Measurements from ENCODE around the gene CLPSL1.
A peak's percentile ranks its signal among the peaks of the same experiment; 100 is the strongest.

CLPSL1 gene

GRCh38 chr6:35751594-35751993 is 29.2 kb upstream of the CLPSL1 start:
- H3K27ac Mint-ChIP-seq, result no peak overlapping the region
- no peak for DNase-seq
- peak; percentile 83 for ATAC-seq
- H3K4me1 Mint-ChIP-seq, result peaks cover 5% of the 10 kb centered on the region
- H3K4me3 Mint-ChIP-seq, result no peak overlapping the region
- peaks cover 6 to 7% of the 10 kb centered on the region in 2 donors for H3K9me3 Mint-ChIP-seq
- H3K27me3 Mint-ChIP-seq, result no peaks in the 10 kb centered on the region

- no peak for ATAC-seq
Observed at GRCh38 chr6:35752330-35752729, 28.5 kb upstream of the CLPSL1 start.

GRCh38 chr6:35754452-35755277 is 26.2 kb upstream of the CLPSL1 start:
- H3K27ac Mint-ChIP-seq, result no peak overlapping the region
- peaks cover 21% of the 10 kb centered on the region for H3K27me3 Mint-ChIP-seq
- no peaks in the 10 kb centered on the region for H3K9me3 Mint-ChIP-seq
- no peak for ATAC-seq
- H3K4me3 Mint-ChIP-seq, result no peak overlapping the region
- peaks cover 5% of the 10 kb centered on the region for H3K4me1 Mint-ChIP-seq
- no peak for DNase-seq

More at GRCh38 chr6:35752330-35752729, 28.5 kb upstream of the CLPSL1 start:
- DNase-seq, result no peak
- Mint-ChIP-seq H3K27me3 (peaks cover 4% of the 10 kb centered on the region), H3K4me1 (peaks cover 5% of the 10 kb centered on the region), H3K4me3 (no peak overlapping the region), H3K9me3 (peaks cover 6% of the 10 kb centered on the region in 2 donors), H3K27ac (no peak overlapping the region)

- ATAC-seq, result no peak
- peaks cover 28% of the 10 kb centered on the region for H3K27me3 Mint-ChIP-seq
Observed at GRCh38 chr6:35755278-35755924, 25.4 kb upstream of the CLPSL1 start.

GRCh38 chr6:35757456-35758123 is 23.2 kb upstream of the CLPSL1 start:
- no peak overlapping the region for H3K27ac Mint-ChIP-seq
- peaks cover 49% of the 10 kb centered on the region for H3K27me3 Mint-ChIP-seq
- no peak overlapping the region for H3K4me3 Mint-ChIP-seq
- ATAC-seq (no peak), DNase-seq (no peak)
- H3K9me3 Mint-ChIP-seq, result no peaks in the 10 kb centered on the region
- H3K4me1 Mint-ChIP-seq, result no peaks in the 10 kb centered on the region

More at GRCh38 chr6:35755278-35755924, 25.4 kb upstream of the CLPSL1 start:
- H3K9me3 Mint-ChIP-seq, result no peaks in the 10 kb centered on the region
- no peak overlapping the region for H3K4me3 Mint-ChIP-seq
- peaks cover 5% of the 10 kb centered on the region for H3K4me1 Mint-ChIP-seq
- H3K27ac Mint-ChIP-seq, result no peak overlapping the region
- no peak for DNase-seq

GRCh38 chr6:35759426-35759825 is 21.4 kb upstream of the CLPSL1 start:
- Mint-ChIP-seq H3K9me3 (no peaks in the 10 kb centered on the region), H3K4me1 (peaks cover 6% of the 10 kb centered on the region), H3K27ac (no peak overlapping the region), H3K4me3 (no peak overlapping the region), H3K27me3 (peaks cover 67% of the 10 kb centered on the region)
- ATAC-seq (no peak), DNase-seq (no peak)

- no peak overlapping the region for H3K4me3 Mint-ChIP-seq
- ATAC-seq (no peak), DNase-seq (no peak)
- no peaks in the 10 kb centered on the region for H3K9me3 Mint-ChIP-seq
- no peak overlapping the region for H3K27ac Mint-ChIP-seq
- peaks cover 6% of the 10 kb centered on the region for H3K4me1 Mint-ChIP-seq
- peaks cover 49% of the 10 kb centered on the region for H3K27me3 Mint-ChIP-seq
Observed at GRCh38 chr6:35765739-35766138, 15.1 kb upstream of the CLPSL1 start.

GRCh38 chr6:35769211-35769610 is 11.6 kb upstream of the CLPSL1 start:
- ATAC-seq, result no peak
- peaks cover 15% of the 10 kb centered on the region for H3K27me3 Mint-ChIP-seq
- H3K4me1 Mint-ChIP-seq, result peaks cover 2% of the 10 kb centered on the region
- DNase-seq, result no peak
- no peaks in the 10 kb centered on the region for H3K9me3 Mint-ChIP-seq
- no peak overlapping the region for H3K4me3 Mint-ChIP-seq
- H3K27ac Mint-ChIP-seq, result no peak overlapping the region

GRCh38 chr6:35771343-35771627 is 9.5 kb upstream of the CLPSL1 start:
- Mint-ChIP-seq H3K27me3 (peaks cover 18% of the 10 kb centered on the region), H3K4me3 (no peak overlapping the region), H3K27ac (no peak overlapping the region), H3K9me3 (no peaks in the 10 kb centered on the region), H3K4me1 (no peaks in the 10 kb centered on the region)
- ATAC-seq (no peak), DNase-seq (no peak)

- Mint-ChIP-seq H3K4me1 (peaks cover 9% of the 10 kb centered on the region), H3K9me3 (no peaks in the 10 kb centered on the region), H3K4me3 (no peak overlapping the region), H3K27me3 (peaks cover 43% of the 10 kb centered on the region), H3K27ac (no peak overlapping the region)
- no peak for ATAC-seq
- no peak for DNase-seq
Observed at GRCh38 chr6:35774116-35774794, 6.6 kb upstream of the CLPSL1 start.

GRCh38 chr6:35775031-35775430 is 5.8 kb upstream of the CLPSL1 start:
- Mint-ChIP-seq H3K27me3 (peaks cover 50% of the 10 kb centered on the region), H3K27ac (no peak overlapping the region), H3K9me3 (no peaks in the 10 kb centered on the region), H3K4me1 (peaks cover 9% of the 10 kb centered on the region), H3K4me3 (no peak overlapping the region)
- no peak for DNase-seq
- ATAC-seq, result no peak

- ATAC-seq (peak; percentile 65), DNase-seq (peak in 1 of 2 donors; percentile 5)
- peak within 1 kb of the TSS; percentile 76 to 80 for H3K4me3 Mint-ChIP-seq
- H3K27ac Mint-ChIP-seq, result peak within 1 kb of the TSS in 1 of 2 donors; percentile 38
- H3K9me3 Mint-ChIP-seq, result no peaks in the 10 kb centered on the region
- H3K4me1 Mint-ChIP-seq, result peaks cover 9% of the 10 kb centered on the region
- peaks cover 59% of the 10 kb centered on the region for H3K27me3 Mint-ChIP-seq
Observed at GRCh38 chr6:35776364-35777215, 4.2 kb upstream of the CLPSL1 start, which contains the start of gene CLPSL2. TSS of gene CLPSL2 (plus strand) at chr6:35776598. CDS start at chr6:35776619, 21 bp downstream.

- H3K27me3 Mint-ChIP-seq, result peaks cover 69% of the 10 kb centered on the region
- H3K4me3 Mint-ChIP-seq, result peak overlapping the region; percentile 13 to 25
- H3K9me3 Mint-ChIP-seq, result no peaks in the 10 kb centered on the region
- DNase-seq (no peak), ATAC-seq (no peak)
- H3K27ac Mint-ChIP-seq, result no peak overlapping the region
- peaks cover 9% of the 10 kb centered on the region for H3K4me1 Mint-ChIP-seq
Observed at GRCh38 chr6:35777356-35778102, 3.3 kb upstream of the CLPSL1 start.

- DNase-seq (no peak), ATAC-seq (no peak)
- Mint-ChIP-seq H3K4me3 (no peak overlapping the region), H3K27me3 (peaks cover 74% of the 10 kb centered on the region), H3K9me3 (no peaks in the 10 kb centered on the region), H3K4me1 (peaks cover 9% of the 10 kb centered on the region), H3K27ac (no peak overlapping the region)
Observed at GRCh38 chr6:35778437-35778836, 2.4 kb upstream of the CLPSL1 start.

Measured in stimulated activated naive CD8-positive, alpha-beta T cell treated with anti-CD3 and anti-CD28 coated beads, Interleukin-15, amount 100 ng/mL, for 72 hours (primary cell).